SU-DHL-6 (cell line): Measurements from ENCODE around the gene SNRPD1.
"Not testable (repeated sequence)": the region's sequence is repeated elsewhere in the genome, so short reads cannot be mapped to it uniquely, and the experiment has no call there.

Experiments
- H2AFZ ChIP-seq: fragments of 200-600 bp; sonication (generic); 2 replicates; pipeline ENCODE4 v1.6.1; 2014; ENCODE audit warnings: low read depth, mild to moderate bottlenecking, moderate library complexity, mixed read lengths, antibody characterized with exemption, low read length; ENCODE audit not compliant: severe bottlenecking
- H3F3A ChIP-seq: fragments of 200-600 bp; shearing (Covaris generic); 2 replicates; pipeline ENCODE4 v1.6.0; 2016; ENCODE audit warnings: antibody characterized with exemption, mild to moderate bottlenecking; ENCODE audit not compliant: insufficient read depth
- H3K27ac ChIP-seq: fragments of 200-600 bp; sonication (generic); 2 replicates; pipeline ENCODE4 v1.5.1; 2016; ENCODE audit warnings: low read depth, mild to moderate bottlenecking, low read length, moderate library complexity, mixed read lengths
- H3K27me3 ChIP-seq: fragments of 200-600 bp; sonication (generic), shearing (Covaris generic); 2 replicates; pipeline ENCODE4 v1.6.0; 2014; ENCODE audit warnings: mild to moderate bottlenecking, low read length
- H3K36me3 ChIP-seq: fragments of 200-600 bp; sonication (generic); 2 replicates; pipeline ENCODE4 v1.6.1; 2014; ENCODE audit warnings: mild to moderate bottlenecking, low read length, mixed read lengths
- H3K4me2 ChIP-seq: fragments of 300-600, 200-600 bp; shearing (Covaris generic), sonication (generic); 2 replicates; pipeline ENCODE4 v1.6.0; 2014; ENCODE audit warnings: low read length, low read depth, mild to moderate bottlenecking; ENCODE audit not compliant: poor library complexity, severe bottlenecking
- H3K4me3 ChIP-seq: fragments of 200-600 bp; sonication (generic); 2 replicates; pipeline ENCODE4 v1.5.1; 2014; ENCODE audit warnings: antibody characterized with exemption, low read length, mild to moderate bottlenecking, mixed read lengths; ENCODE audit not compliant: insufficient read depth, poor library complexity, severe bottlenecking
- H3K79me2 ChIP-seq: fragments of 200-600 bp; sonication (generic); 2 replicates; pipeline ENCODE4 v1.6.1; 2014; ENCODE audit warnings: mild to moderate bottlenecking, low read length, moderate library complexity; ENCODE audit not compliant: insufficient read depth
- H3K9ac ChIP-seq: fragments of 200-600 bp; sonication (generic); 2 replicates; pipeline ENCODE4 v1.7.0; 2014; ENCODE audit warnings: mild to moderate bottlenecking, low read length
- H3K9me2 ChIP-seq: fragments of 200-600 bp; sonication (generic); replicated peaks from 2 replicates; pipeline ENCODE4 v1.6.1; 2014; ENCODE audit warnings: low read length; ENCODE audit not compliant: insufficient read depth
- H3K9me3 ChIP-seq: fragments of 200-600 bp; sonication (generic); 2 replicates; pipeline ENCODE4 v1.6.1; 2014; ENCODE audit warnings: low read length, mixed read lengths; ENCODE audit not compliant: insufficient read depth
- H4K20me1 ChIP-seq: fragments of 200-600 bp; sonication (generic); 2 replicates; pipeline ENCODE4 v1.6.1; 2014; ENCODE audit warnings: low read depth, mild to moderate bottlenecking, antibody characterized with exemption, low read length, moderate library complexity, mixed read lengths
- CTCF ChIP-seq: fragments of 200-600 bp; sonication (generic); IDR thresholded peaks from one replicate; pipeline ENCODE4 v1.5.1; 2017; ENCODE audit warnings: antibody characterized with exemption, mild to moderate bottlenecking, low read length, moderate library complexity; ENCODE audit not compliant: insufficient read depth, poor library complexity, severe bottlenecking
- EZH2phosphoT487 ChIP-seq: fragments of 200-600 bp; sonication (generic), shearing (Covaris generic); conservative IDR thresholded peaks from 2 replicates; pipeline ENCODE4 v1.6.1; 2018; ENCODE audit warnings: mild to moderate bottlenecking, antibody characterized with exemption, low read length, moderate library complexity, mixed read lengths

Gene SNRPD1

GRCh38 chr18:21669736-21670285, 57.7 kb downstream of the SNRPD1 start:
- H3K9me2 ChIP-seq = no peaks in the 10 kb centered on the region
- H3K79me2 ChIP-seq = no peaks in the 10 kb centered on the region
- H3K36me3 ChIP-seq = peaks cover 5% of the 10 kb centered on the region; the same call in 1 of the 2 replicates
- peaks cover 6% of the 10 kb centered on the region; the same call in 1 of the 2 replicates for H3F3A ChIP-seq
- H3K27me3 ChIP-seq = no peaks in the 10 kb centered on the region
- no peak overlapping the region for H3K27ac ChIP-seq
- no peak overlapping the region for H2AFZ ChIP-seq
- TF ChIP-seq CTCF (no peak), EZH2phosphoT487 (no peak)
- H3K9ac ChIP-seq = no peak overlapping the region
- H3K4me3 ChIP-seq = no peak overlapping the region
- no peaks in the 10 kb centered on the region for H3K9me3 ChIP-seq
- H3K4me2 ChIP-seq = no peak overlapping the region
- peaks cover 5% of the 10 kb centered on the region; the same call in 1 of the 2 replicates for H4K20me1 ChIP-seq

- Histone ChIP-seq H3K79me2 (no peaks in the 10 kb centered on the region), H3K27ac (no peak overlapping the region), H2AFZ (no peak overlapping the region), H4K20me1 (peaks cover 5% of the 10 kb centered on the region; the same call in 1 of the 2 replicates), H3F3A (peaks cover 6% of the 10 kb centered on the region; the same call in 1 of the 2 replicates), H3K4me2 (no peak overlapping the region), H3K36me3 (peaks cover 5% of the 10 kb centered on the region; the same call in 1 of the 2 replicates), H3K9me2 (no peaks in the 10 kb centered on the region), H3K9me3 (no peaks in the 10 kb centered on the region), H3K27me3 (no peaks in the 10 kb centered on the region), H3K9ac (no peak overlapping the region), H3K4me3 (no peak overlapping the region)
- no peak for TF ChIP-seq EZH2phosphoT487
- TF ChIP-seq CTCF = no peak
These were observed 60.6 kb downstream of the SNRPD1 start for GRCh38 chr18:21672521-21673267.

GRCh38 chr18:21675354-21675753, 63.2 kb downstream of the SNRPD1 start:
- H4K20me1 ChIP-seq, H3K9me3 ChIP-seq, H2AFZ ChIP-seq, H3K79me2 ChIP-seq, H3K4me3 ChIP-seq, H3K9ac ChIP-seq, H3K27me3 ChIP-seq, H3K9me2 ChIP-seq, H3F3A ChIP-seq, H3K27ac ChIP-seq, H3K4me2 ChIP-seq: not testable (repeated sequence)
- H3K36me3 ChIP-seq = peaks cover 12% of the 10 kb centered on the region; the same call in 1 of the 2 replicates

GRCh38 chr18:21678859-21679258, 66.7 kb downstream of the SNRPD1 start:
- no peak overlapping the region for H3K27ac ChIP-seq
- H3K36me3 ChIP-seq = peaks cover 21% of the 10 kb centered on the region
- H3K4me2 ChIP-seq = no peak overlapping the region

More at GRCh38 chr18:21678859-21679258, 66.7 kb downstream of the SNRPD1 start:
- Histone ChIP-seq H3K27me3 (no peaks in the 10 kb centered on the region), H2AFZ (no peak overlapping the region), H3K9me2 (no peaks in the 10 kb centered on the region), H4K20me1 (no peaks in the 10 kb centered on the region), H3K9me3 (no peaks in the 10 kb centered on the region), H3K79me2 (peaks cover 12% of the 10 kb centered on the region; the same call in 1 of the 2 replicates), H3F3A (no peaks in the 10 kb centered on the region; the same call in 1 of the 2 replicates), H3K4me3 (no peak overlapping the region), H3K9ac (no peak overlapping the region)
- TF ChIP-seq CTCF (no peak), EZH2phosphoT487 (no peak)
